Activated T-helper 9 cell treated with anti-CD3 and anti-CD28 coated beads, Interleukin-2, amount 50 U/mL, for 16 hours (primary cell): ENCODE data around the gene UMAD1.

Source experiments
- DNase-seq: peaks from one replicate; pipeline ENCODE4 v3.0.0-alpha.2; 2020; ENCODE audit warnings: low read depth

Gene UMAD1

DNA sequence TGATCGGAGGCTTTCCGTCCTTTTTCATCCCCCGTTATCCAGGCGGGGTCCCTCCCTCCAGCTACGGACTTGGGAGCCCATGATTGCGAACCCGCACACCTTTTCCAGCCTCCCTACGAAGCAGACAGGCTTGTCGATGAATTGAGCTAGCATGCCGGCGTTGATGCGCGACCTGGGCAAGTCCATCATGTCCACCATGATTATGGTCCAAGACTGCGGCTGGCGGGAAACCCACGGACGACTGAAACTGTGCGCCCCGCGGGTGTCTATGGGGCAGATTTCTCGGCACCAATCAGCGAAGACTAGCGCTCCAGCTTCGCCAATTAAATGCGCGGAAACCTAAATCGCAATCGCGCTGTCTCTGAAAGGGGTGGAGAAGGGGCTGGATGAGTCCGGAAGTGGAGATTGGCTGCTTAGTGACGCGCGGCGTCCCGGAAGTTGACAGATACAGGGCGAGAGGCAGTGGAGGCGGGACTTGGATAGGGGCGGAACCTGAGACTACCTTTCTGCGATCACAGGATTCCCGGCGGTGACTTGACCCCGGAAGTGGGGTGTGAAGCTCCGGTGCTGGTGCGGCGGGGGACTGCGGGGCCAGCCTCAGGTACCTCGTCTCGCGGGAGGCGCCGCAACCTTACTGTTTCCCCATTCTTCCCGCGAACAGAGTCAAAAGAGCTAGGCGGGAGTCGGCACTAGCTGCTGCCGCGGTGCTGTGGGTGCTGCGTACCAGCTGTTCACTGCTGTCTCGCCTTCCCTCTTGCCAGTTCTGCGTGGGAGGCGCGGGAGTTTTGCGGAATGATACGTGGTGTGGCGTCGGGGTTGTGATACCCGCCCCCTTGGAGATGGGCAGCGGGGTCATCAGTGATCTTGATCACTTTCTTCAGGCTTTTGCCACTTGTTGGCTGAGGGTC, at the start of gene UMAD1:
UMAD1 (plus strand) TSS at position 532 of the 908 bp plus-strand sequence. CDS start 32,620 bp downstream, outside the sequence.
- DNase-seq: peak; percentile 97

DNA sequence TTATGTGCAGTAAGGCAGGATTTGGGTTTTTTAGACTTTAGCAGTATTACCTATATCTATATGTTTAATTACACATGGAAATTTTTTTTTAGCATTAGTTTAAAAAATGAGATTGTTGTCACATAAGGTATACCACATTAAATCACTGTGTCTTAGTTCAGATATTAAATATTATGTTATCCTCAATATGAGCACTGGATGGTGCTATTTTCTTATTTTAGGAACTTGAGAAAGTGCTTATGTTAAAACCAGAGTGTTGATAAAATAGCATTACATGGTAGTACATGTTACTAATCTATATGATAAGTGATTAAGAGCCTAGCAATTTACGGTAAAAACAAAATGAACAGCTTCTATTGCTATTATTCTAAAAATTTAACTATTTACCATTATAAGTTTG, 45.1 kb upstream of the UMAD1 start:
- DNase-seq: no peak

DNA sequence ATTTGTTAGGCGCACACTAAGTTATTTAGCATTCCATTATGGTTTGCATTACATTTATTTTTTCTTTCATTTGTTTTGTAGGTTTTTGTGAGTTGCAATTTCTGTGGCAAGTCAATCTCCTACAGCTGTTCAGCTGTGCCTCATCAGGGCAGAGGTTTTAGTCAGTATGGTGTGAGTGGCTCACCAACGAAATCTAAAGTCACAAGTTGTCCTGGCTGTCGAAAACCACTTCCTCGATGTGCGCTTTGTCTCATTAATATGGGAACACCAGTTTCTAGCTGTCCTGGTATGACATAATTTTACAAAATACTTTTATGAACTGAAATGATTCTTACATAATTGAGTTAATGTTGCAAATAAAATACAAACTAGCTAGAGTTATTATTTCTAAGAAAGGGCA, 44.4 kb upstream of the UMAD1 start:
- DNase-seq: no peak

DNA sequence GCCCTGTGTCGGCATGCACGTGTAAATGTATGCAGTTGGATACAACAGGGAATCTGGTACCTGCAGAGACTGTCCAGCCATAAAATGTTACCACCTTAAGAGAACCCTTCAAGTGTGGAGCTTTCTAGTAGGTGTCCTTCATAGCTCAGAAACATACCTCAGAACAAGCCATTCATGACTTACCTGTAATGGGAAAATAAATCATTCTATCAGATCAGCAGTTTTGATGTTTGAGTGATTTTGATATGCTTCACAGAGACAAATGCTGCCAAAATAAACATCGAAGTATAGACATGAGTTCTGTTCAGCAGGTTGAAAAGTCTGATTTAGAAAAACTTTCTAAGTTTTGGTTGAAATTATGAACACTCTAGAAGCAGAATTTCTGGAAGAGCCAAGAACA, 33.5 kb upstream of the UMAD1 start:
- DNase-seq: no peak

DNA sequence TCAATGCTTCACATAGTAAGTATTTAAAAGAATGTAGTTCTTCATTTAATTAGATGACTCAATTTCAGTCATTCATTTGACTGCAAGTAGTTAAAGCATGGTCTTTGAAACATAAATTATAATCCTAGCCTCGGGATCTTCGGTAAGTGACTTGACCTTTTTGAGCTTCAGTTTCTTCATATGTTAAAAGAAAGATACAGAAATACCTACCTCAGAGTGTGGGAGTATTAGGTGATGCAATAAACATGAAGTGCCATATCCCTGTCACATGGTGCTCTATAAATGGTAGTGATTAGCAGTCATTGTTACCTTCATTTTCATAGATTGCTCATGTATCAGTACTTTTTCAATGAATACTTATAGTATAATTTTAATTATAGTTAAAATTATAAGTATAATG, 31.2 kb upstream of the UMAD1 start:
- DNase-seq: no peak

DNA sequence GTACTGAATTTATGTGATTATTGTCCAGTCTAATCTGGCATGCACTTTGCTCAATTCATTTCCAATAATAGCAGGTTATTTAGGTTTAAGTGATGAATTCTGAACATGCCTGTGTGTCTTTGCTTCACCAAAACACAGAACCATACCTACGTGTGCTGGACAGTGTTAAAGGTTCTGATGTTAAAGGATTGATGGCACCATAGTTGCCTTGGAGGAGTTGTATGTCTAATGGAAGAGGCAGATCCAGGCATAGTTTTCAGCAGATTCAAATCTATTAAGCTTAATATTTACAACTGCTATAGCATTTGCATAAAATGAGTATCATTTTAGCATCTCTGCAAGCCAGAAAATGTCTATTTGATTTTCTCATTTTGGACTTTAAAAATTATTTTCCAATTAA, 28.0 kb upstream of the UMAD1 start:
- DNase-seq: no peak

DNA sequence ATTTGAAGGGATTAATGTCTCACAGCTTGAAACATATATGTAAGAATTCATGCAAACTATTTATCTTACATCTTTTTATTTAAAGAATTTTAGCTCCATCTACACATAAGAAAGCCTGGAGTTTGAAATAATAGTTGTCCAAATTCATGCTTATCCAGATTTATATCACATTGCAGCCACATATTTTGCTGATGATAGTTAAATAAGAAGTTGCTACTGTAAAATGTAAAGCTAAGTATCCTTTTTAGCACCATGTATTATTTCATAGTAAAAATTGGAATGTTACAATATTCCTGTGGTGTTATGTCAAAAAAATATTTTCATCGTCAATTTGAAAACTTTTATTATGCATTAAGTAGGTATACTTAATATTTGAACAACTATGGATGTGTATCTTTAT, 27.3 kb upstream of the UMAD1 start:
- DNase-seq: no peak

DNA sequence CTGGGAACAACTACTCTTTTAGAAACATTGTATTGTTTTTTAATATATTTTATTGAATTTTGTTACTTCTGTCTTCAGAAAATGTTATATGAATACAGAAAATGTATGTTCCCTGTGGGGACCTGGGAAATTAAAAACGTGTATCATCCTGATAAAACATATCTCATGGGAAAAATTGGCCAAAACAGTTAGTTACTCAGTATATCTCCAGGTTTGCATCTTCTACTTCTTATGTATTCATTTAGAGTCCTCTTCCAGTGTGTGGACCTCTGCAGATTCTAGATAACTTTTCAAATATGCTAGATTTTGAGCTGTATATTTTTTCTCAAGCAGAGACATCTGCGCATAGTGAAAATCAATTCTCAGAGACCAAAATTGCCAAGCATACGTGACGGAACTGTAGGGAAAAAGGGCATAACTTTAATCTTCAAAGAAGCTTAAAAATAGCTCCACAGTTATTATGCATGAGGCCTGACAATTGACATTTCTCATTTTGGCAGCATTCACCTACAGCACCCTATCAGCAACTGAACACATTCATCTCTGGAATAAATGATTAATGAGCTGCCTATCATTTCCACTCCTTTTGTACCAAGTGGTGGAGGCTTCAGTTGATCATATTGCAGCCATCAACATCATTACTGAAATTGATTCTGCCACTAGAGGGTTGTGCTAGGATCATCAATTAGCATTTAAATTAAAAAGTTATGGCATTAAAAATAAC, 26.4 kb upstream of the UMAD1 start:
- no peak for DNase-seq

DNA sequence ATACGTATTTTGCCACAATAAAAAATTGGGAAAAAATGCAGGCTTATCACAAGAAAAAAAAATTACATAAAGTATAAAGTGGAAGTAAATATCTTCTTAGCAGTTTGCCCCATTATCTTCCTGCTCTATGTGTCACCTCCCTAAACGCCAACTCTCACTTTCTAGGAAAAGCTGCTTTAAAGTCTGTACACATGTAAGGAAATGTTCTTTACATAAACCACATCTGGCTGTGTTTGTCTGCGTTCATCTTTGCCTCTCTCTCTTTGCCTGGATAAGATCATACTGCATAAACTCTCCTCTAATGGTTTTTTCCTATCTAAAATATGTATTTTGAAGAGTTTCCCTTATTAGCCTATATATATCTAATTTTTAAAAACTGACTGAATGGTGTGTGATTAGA, 23.0 kb upstream of the UMAD1 start:
- DNase-seq: no peak

DNA sequence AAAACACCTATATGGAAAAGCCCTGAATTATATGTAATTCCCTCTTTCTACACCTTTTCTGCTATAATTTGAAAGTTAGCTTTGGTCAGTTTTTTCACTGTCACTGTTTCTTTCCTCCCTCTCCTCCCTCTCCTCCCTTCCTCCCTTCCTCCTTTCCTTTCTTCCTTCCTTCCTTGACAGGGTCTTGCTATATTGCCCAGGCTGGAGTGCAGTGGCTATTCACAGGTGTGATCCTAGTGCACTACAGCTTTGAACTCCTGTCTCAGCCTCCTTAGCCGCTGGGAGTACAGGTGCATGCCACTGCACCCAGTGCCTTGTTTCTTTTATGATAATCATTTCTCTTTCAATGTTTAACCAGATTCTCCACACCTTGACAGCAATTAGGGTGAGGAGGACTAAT, 22.1 kb upstream of the UMAD1 start:
- DNase-seq: no peak

DNA sequence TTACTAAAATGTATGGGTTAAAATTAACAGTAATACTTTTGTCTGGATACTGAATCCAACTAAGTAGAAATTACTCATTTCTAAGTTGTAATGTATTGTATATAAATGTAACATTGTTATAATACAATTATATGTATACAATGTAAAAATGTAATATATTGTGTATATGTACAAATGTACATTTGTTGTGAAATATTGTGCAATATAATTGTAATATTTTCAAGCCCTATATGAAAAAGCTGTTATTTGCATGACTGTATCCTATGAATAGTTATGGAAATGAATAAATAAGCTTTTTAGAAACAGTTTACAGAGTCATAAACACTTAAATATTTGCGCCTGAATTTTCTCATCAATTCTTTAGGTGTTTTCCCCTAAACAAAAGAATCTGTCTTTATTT, 20.3 kb upstream of the UMAD1 start:
- no peak for DNase-seq

DNA sequence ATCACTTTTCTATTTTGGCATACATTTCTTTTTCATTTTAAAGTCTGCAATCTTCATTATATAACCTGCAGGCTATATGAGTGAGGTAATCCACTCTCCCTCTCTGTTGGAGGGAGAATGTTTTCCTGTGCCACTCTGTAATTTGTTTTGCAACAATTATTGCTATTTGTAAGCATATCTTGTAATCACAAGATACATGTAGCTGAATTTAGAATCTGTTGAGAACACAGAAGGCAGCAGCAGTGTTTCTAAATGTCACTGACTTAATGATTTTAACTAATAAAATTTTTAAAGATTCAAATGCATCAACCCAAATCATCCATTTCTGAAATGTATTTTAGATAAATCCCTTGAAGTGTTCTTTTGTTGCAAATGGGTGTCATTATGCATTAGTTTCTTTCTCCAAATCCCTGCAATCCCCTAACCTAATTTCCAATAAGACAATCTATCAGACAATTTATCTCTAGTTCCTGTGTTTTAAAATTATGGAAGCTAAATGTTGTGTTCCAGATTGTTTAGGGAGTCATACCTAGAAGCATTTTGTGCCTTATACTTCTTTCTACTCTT, 19.8 kb upstream of the UMAD1 start:
- DNase-seq: no peak

DNA sequence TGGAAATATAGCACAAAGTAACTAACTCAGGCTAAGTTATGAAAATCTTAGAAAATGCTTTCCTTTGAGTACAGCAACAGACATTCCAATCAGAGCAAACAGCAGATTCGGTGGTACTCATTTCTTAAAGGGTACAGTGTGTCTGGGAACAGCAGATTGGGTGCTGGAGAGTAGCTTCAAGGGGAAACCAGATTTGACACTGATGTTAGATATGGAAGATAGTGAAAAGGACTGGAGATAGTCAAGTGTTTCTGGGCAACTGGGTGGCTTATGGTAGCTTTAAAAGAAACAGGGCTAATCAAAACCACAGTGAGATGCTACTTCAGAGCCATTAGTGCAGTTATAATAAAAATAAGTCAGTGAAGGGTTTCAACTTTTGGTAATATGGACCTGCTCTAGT, 12.1 kb upstream of the UMAD1 start:
- no peak for DNase-seq

DNA sequence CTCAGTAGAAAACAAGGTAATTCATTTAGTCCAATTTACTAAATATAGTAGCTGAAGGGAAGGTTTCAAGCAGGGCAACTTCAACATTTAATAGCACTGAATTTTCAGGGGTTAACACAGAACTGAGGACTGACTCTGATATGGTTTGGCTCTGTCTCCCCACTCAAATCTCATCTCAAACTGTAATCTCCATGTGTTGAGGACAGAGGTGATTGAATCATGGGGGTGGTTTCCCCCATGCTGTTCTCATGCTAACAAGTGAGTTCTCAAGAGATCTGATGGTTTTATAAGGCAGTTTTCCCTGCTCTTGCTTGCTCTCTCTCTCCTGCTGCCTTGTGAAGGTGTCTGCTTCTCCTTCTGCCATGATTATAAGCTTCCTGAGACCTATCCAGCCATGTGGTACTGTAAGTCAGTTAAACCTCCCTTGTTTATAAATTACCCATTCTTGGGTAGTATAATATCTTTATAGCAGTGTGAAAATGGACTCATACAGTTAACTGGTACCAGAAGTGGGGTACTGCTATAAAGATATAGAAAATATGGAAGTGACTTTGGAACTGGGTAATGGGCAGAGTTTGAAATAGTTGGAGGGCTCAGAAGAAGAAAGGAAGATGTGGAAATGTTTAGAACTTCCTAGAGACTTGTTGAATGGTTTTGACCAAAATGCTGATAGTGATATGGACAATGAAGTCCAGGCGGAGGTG, 9.8 kb upstream of the UMAD1 start:
- no peak for DNase-seq

DNA sequence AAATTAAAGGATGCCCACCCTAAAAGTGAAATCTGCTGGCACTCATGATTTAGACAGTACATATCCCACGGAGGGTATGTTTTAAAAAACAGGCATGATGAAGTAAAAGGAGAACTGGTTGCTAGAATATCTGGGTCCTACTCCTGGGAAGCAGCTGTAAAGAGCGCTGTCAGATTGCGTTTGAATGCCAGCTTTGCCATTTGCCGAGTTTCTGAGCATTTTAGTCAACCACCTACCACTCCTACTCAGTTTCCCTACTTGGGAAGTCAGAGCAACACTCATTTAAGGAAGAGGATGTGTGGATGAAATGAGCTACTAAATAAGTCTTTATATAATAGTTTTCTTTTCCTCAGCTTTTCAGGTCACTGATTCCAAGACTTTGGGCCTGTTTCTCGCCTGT, 1.1 kb upstream of the UMAD1 start:
- no peak for DNase-seq

DNA sequence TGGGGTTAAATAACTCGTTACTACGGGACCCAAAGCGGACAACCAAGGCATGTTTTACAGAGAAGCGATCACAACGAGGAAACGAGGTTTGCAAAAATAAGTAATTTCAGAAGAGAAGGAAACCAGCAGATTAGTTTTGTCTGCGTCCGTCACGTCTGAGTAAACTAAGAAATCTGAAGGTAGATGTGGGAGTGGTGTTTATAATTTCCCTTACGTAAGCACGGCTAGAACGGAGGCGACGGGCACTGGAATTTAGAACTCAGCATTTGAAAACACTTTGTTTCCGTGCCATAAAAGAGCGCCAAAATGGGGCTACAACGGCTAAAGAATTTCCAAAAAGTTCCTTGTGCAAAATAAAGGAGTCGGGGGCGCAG, 718 bp upstream of the UMAD1 start:
- DNase-seq: peak; percentile 32

DNA sequence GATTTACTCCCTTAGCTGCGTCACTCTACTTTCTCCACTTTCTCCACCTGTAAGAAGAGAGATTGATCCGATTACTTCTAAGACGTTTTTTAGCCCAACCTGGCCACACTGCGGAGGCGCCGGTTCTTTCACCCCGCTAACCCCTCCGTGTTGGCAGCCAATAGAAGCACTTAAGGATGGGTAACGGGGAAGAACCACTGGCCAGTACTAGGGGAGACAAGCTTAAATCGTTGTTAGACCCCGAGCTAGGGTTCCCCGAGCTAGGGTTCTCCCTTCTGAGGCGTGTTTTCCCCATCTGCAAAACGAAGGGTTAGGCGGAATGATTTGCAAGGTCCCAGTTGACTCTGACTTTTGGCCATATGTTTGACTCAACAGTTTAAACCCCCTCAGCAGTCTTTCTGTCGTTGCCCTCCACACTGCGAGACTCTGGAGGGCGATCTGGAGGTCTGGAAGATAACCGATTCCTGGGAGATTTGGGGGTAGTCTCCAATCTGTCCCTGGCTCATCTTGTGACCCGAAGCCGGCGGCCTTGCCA, 644 bp downstream of the UMAD1 start:
- no peak for DNase-seq

DNA sequence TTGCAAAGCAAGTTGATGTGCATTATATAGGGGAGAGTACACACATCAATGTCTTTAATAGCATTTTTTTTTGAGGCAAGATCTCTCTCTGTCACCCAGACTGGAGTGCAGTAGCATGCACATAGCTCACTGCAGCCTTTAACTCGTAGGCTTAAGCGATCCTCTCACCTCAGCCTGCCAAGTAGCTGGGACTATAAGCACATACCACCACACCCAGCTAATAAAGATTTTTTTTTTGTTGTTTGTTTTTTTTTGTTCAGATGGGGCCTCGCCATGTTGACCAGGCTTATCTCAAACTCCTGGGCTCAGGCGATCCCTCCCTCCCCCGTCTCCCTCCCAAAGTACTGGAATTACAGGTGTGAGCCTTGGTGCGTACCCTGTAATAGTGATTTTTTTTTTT, 1.5 kb downstream of the UMAD1 start:
- no peak for DNase-seq

DNA sequence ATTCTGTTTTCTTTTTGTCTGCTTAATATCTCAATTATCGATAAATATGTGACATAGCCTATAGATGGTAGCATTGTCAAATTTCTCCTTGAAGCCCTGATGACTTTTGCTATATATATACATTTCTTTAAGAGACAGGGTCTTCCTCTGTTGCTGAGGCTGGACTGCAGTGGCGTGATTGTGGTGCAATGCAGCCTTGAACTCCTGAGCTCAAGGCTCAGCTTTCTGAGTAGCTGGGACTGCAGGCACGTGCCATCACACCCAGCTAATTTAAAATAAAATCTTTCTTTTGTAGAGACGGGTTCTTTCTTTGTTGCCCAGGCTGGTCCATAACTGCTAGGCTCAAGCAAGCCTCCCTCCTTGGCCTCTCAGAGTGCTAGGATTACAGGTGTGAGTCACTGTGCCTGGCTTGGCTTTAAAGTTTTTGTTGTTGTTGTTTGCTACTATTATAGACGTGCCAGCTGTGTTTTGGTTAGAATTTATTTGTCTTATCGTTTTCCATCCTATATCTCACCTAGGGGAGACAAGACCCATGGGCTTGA, 7.0 kb downstream of the UMAD1 start:
- DNase-seq: no peak

DNA sequence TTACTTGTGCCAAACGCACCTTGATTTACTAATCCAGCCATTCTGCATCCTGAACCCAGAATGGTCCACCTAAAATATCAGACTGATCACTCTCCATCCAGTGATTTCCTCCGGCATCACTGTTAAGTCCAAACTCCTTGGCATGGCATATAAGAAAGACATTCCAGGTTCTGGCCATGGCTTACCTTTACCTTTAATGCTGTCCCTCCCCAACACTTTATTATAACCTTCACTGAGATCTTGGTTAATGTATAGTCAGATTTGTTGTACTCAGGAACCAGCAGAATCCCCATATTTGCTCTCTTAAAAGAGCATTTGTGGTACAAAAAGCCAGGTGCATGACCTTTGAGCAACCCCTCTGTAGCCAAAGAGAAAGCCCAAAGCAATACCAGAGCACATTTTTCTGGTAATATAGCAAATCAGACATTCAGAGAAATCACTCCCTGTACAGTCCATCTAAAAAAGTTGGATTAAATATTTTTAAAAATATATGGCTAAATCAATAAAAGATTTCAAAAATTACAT, 10.2 kb downstream of the UMAD1 start:
- DNase-seq: no peak

DNA sequence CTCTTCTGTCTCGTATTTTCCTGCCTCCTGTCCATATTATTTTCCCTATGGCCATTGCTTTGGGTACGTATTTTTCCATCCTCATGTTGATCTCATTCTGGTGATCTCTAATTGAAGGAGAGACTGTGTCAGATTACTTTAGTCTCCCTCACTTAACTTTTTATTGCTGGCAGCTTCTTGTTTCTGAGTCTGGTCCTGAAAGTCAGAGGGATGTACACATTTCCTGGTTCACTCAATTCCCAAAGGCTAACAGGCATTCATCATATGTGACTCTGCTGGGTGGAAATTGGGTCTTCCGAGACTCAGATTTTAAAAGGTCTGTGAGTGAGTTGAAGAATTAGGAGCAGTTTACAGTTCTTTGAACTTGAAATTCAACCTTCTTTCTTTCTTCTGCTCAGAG, 10.9 kb downstream of the UMAD1 start:
- no peak for DNase-seq
